Prostate gland (tissue), 2 donors: Measurements from ENCODE around the gene RGS17. TPM values are rescaled to one million over a fixed set of nuclear protein-coding genes. Genes with fewer than 3 reads are reported as not detected.
A peak's percentile ranks its signal among the peaks of the same experiment; 100 is the strongest.

Experiments
- DNase-seq: peaks from one replicate; pipeline ENCODE4 v3.0.0-alpha.2; 2019; ENCODE audit warnings: low spot score
- H3K27ac ChIP-seq, 2 donors: fragments of 200-600 bp; sonication (generic); 2 replicates each; pipeline ENCODE4 v1.5.1; 2017 to 2019
- H3K27me3 ChIP-seq: fragments of 200-600 bp; sonication (generic); replicated peaks from 2 replicates; pipeline ENCODE4 v1.5.1; 2019; ENCODE audit not compliant: insufficient read depth
- H3K36me3 ChIP-seq, 2 donors: fragments of 200-600 bp; sonication (generic); 1 replicate in 1 of 2; 2 replicates in 1 of 2; pipeline versions ENCODE4 v1.5.1 to v1.8.1; 2017 to 2019
- H3K4me1 ChIP-seq: fragments of 200-600 bp; sonication (generic); replicated peaks from 2 replicates; pipeline ENCODE4 v1.5.1; 2019
- H3K4me3 ChIP-seq, 2 donors: fragments of 200-600 bp; sonication (generic); 2 replicates each; pipeline ENCODE4 v1.5.1; 2017 to 2019
- H3K9me3 ChIP-seq: fragments of 200-600 bp; sonication (generic); 2 replicates; pipeline ENCODE4 v1.5.1; 2017
- POLR2A ChIP-seq: fragments of 450-650 bp; IDR thresholded peaks from one replicate; pipeline ENCODE4 v1.6.1; 2016; ENCODE audit warnings: antibody characterized with exemption, mild to moderate bottlenecking
- POLR2AphosphoS5 ChIP-seq: sonication (generic); formaldehyde crosslinking; IDR thresholded peaks from one replicate; pipeline ENCODE4 v1.6.1; 2017; ENCODE audit warnings: antibody characterized with exemption
- WGBS: methylation state at CpG from one replicate; pipeline ENCODE4 v1.1.5; 2018; 5-methylcytosine and 5-hydroxymethylcytosine counted together
- intact Hi-C: fragments of 100-400 bp; cut with DNase I; formaldehyde crosslinking; loops from one replicate; pipeline ENCODE4 v1.14.2; 2022
- total RNA-seq, 2 donors: library from RNA; depleted of rRNA; stranded (reverse); fragments of >200 nt; gene quantifications; one replicate each; pipeline ENCODE4 v1.1.0, GENCODE V29; 2016
- TF ChIP-seq, protein P1 (sequence below), 4 experiments: fragments of 200-600 bp in 2 of 4; fragments of 450-650 bp in 2 of 4; sonication (generic) in 2 of 4; IDR thresholded peaks; 1 replicate in 3 of 4; 2 replicates in 1 of 4; pipeline ENCODE4 v1.5.1; 2016 to 2019; ENCODE audit warnings: antibody characterized with exemption in 4 of 4, mild to moderate bottlenecking in 2 of 4, moderate library complexity in 2 of 4

Gene RGS17
- total RNA-seq, 2 donors from 2014 or later = 1.6 to 3.3 TPM

DNA sequence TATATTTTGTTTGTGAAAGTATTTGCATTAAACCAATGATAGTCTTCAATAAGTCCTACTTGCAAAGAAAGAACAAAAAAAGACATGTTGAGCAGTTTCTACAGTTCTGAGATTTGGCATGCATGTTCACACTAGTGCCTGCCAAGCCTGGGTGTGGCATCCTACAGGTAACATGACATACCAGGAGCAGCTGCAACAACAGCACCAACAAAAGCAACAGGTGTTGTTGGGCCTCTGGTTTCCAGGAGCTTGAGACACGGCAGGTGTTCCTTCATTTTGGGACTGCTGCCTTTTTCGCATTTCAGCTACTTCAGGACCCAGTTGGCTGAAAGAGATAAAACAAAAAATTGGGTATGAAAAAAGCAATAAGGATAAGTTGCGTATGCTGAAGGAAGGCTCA is 87.4 kb downstream of the RGS17 start:
- DNase-seq = no peak
- H3K27ac ChIP-seq = no peak overlapping the region
- H3K27me3 ChIP-seq = no peaks in the 10 kb centered on the region
- no peak overlapping the region for H3K4me3 ChIP-seq
- intact Hi-C loops = no loop called here
- H3K9me3 ChIP-seq = no peaks in the 10 kb centered on the region
- no peaks in the 10 kb centered on the region for H3K4me1 ChIP-seq
- WGBS = 49% methylated on average over 3 of the region's 3 CpGs
- no peaks in the 10 kb centered on the region for H3K36me3 ChIP-seq
- no peak for TF ChIP-seq POLR2A
- TF ChIP-seq, protein P1, sequence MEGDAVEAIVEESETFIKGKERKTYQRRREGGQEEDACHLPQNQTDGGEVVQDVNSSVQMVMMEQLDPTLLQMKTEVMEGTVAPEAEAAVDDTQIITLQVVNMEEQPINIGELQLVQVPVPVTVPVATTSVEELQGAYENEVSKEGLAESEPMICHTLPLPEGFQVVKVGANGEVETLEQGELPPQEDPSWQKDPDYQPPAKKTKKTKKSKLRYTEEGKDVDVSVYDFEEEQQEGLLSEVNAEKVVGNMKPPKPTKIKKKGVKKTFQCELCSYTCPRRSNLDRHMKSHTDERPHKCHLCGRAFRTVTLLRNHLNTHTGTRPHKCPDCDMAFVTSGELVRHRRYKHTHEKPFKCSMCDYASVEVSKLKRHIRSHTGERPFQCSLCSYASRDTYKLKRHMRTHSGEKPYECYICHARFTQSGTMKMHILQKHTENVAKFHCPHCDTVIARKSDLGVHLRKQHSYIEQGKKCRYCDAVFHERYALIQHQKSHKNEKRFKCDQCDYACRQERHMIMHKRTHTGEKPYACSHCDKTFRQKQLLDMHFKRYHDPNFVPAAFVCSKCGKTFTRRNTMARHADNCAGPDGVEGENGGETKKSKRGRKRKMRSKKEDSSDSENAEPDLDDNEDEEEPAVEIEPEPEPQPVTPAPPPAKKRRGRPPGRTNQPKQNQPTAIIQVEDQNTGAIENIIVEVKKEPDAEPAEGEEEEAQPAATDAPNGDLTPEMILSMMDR (IDR thresholded peaks at IDR 0.05) = no peak
- TF ChIP-seq POLR2AphosphoS5 = no peak

DNA sequence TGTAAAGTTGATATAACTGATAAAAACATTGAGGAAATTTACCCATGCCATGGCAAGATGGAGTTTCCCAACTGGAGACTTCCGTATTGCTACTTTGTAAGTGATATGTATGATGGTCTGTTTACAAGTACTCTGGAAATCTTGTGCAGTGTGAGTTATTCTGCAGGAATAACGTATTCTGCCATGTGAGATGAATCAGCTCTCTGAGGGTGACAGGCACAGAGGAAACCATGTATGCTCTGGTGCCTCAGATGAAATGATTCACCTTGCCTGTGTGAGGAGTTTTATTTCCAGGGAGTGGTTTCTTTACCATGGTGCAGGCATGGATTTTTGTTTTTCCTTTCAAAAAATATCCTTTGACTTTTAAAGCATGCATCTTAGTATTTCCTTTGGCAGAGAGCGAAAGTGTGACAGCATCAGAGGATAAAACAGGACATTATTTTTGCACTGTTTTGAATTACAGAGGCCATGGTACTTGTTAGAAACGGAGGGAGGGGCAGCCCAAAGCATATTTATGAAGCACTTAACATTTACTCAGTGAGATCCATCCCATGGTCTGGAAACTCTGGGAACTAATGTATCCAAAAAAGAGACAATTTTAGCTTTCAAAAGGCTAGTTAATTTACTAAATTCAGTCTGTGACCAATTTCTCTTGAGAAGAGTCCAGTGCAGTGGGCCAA is 92.6 kb downstream of the RGS17 start:
- no peaks in the 10 kb centered on the region for H3K36me3 ChIP-seq
- no peaks in the 10 kb centered on the region for H3K4me1 ChIP-seq
- TF ChIP-seq POLR2A (no peak), POLR2AphosphoS5 (no peak)
- TF ChIP-seq, protein P1 (IDR thresholded peaks at IDR 0.05) = no peak
- H3K27me3 ChIP-seq = no peaks in the 10 kb centered on the region
- H3K27ac ChIP-seq = no peak overlapping the region
- intact Hi-C loops = no loop called here
- H3K9me3 ChIP-seq = no peaks in the 10 kb centered on the region
- H3K4me3 ChIP-seq = no peak overlapping the region
- WGBS = 69% methylated on average over 4 of the region's 4 CpGs
- DNase-seq = no peak

DNA sequence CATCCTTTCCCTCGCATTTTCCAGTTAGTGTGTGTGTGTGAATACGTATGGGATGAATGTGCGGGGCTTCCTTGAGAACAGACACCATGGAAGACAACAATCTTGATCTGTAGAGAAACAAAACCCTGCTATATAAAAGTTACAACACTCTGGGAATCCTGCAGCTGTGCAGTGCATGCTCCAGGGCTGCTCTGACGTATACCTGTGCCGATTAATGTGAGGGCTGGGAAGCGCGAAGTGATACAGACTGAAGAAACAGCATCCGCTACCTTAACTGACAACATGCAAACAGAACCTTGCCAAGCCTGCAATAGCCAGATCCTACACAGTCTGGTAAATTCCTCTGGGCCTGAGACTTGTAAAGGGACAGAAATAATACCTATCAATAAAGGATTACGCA is 96.9 kb downstream of the RGS17 start:
- Histone ChIP-seq H3K4me1 (no peaks in the 10 kb centered on the region), H3K4me3 (no peak overlapping the region), H3K27me3 (no peaks in the 10 kb centered on the region), H3K36me3 (no peaks in the 10 kb centered on the region), H3K27ac (no peak overlapping the region), H3K9me3 (no peaks in the 10 kb centered on the region)
- no peak for DNase-seq
- intact Hi-C loops = loop anchor here (5.0 kb wide), 1 partner anchor 478 kb away; no protein-coding TSS in a partner anchor
- TF ChIP-seq POLR2A (no peak), POLR2AphosphoS5 (no peak)
- TF ChIP-seq, protein P1 (IDR thresholded peaks at IDR 0.05) = no peak
- 94% methylated on average over 9 of the region's 9 CpGs for WGBS

DNA sequence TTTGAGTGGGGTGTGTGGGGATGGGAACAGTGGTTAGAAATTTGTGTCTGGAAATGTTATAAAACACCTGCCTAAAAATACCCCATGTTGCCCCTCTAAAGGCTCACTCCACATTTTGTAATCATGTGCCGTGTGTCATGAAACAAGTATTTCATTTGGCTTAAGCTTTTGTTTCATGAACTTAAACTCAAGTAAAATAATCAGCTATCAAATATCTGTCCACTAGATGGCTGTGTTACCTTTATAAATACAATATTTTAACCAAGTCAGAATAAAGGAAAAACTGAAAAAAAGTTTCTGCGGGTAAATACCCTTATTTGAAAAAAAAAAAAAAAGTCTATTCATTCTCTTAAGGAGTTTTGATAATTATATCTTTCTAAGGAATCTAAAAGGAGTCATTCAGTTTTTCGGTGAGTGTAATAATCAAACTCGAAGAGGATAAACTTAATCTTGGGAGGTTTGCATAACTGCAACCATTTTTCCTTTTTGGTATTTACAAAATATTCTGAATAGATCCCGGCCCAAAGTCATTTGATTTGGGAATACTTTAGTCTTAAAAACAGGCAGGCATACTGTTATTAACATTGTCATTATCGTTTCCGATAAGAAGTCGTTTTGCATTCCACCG is 98.7 kb downstream of the RGS17 start:
- H3K27me3 ChIP-seq = no peaks in the 10 kb centered on the region
- H3K9me3 ChIP-seq = no peaks in the 10 kb centered on the region
- TF ChIP-seq POLR2AphosphoS5 = no peak
- TF ChIP-seq, protein P1 (IDR thresholded peaks at IDR 0.05) = peak in 3 of 4 experiments; percentile 41 to 56 (median 54)
- no peaks in the 10 kb centered on the region for H3K4me1 ChIP-seq
- H3K36me3 ChIP-seq = no peaks in the 10 kb centered on the region
- intact Hi-C loops = loop anchor here (5.0 kb wide), 1 partner anchor 480 kb away; no protein-coding TSS in a partner anchor
- no peak overlapping the region for H3K4me3 ChIP-seq
- H3K27ac ChIP-seq = no peak overlapping the region
- DNase-seq = no peak
- WGBS = 64% methylated on average over 9 of the region's 9 CpGs
